GM12892 (cell line): ENCODE results near the gene MRM2.

Experiments
- DNase-seq: peaks from one replicate; pipeline ENCODE4 v3.0.0; 2011; ENCODE audit not compliant: insufficient read length
- FAIRE-seq: peaks from 2 replicates; lab custom pipeline; 2011; peaks lifted over from hg19 to GRCh38; lab: Jason Lieb, UNC
- POLR2A ChIP-seq: IDR thresholded peaks from 2 replicates; pipeline ENCODE4 v1.6.1; 2011; ENCODE audit warnings: low read depth, low read length, control low read depth
- POLR2AphosphoS5 ChIP-seq: IDR thresholded peaks from 2 replicates; pipeline ENCODE4 v1.6.1; 2011; ENCODE audit warnings: low read depth, low read length, control low read depth
- TAF1 ChIP-seq: IDR thresholded peaks from 2 replicates; pipeline ENCODE4 v1.6.1; 2011; ENCODE audit warnings: low read depth, mild to moderate bottlenecking, control low read depth, low read length, borderline replicate concordance

Gene MRM2

GRCh38 chr7:2253021-2253420 lies 11.0 kb upstream of the MRM2 start:
- no peak for TF ChIP-seq TAF1
- TF ChIP-seq POLR2AphosphoS5, result no peak
- TF ChIP-seq POLR2A, result no peak
- DNase-seq, result no peak
- no peak for FAIRE-seq

- DNase-seq, result no peak
- no peak for TF ChIP-seq POLR2A
- no peak for TF ChIP-seq TAF1
- TF ChIP-seq POLR2AphosphoS5, result no peak; the same call in 1 of the 2 replicates
- no peak for FAIRE-seq
Observed at GRCh38 chr7:2251841-2252771, 10.1 kb upstream of the MRM2 start.

GRCh38 chr7:2251381-2251780 lies 9.4 kb upstream of the MRM2 start:
- FAIRE-seq, result no peak
- TF ChIP-seq POLR2A, result no peak
- TF ChIP-seq POLR2AphosphoS5, result no peak
- no peak for TF ChIP-seq TAF1
- no peak for DNase-seq

GRCh38 chr7:2249744-2250323 lies 7.8 kb upstream of the MRM2 start:
- DNase-seq (no peak), FAIRE-seq (no peak)
- peak; percentile 36; the same call in 1 of the 2 replicates for TF ChIP-seq POLR2AphosphoS5
- TF ChIP-seq POLR2A, result no peak

GRCh38 chr7:2248984-2249694 lies 7.1 kb upstream of the MRM2 start:
- no peak for DNase-seq
- TF ChIP-seq TAF1 (no peak), POLR2AphosphoS5 (0 out of 2 replicates have a peak, but pooled peaks have one; percentile 4)
- FAIRE-seq, result peak; percentile 82

GRCh38 chr7:2247141-2247995 lies 5.4 kb upstream of the MRM2 start:
- TF ChIP-seq TAF1 (no peak), POLR2A (no peak), POLR2AphosphoS5 (no peak)
- no peak for DNase-seq
- no peak for FAIRE-seq

- DNase-seq, result no peak
- FAIRE-seq, result no peak
- TF ChIP-seq TAF1 (no peak), POLR2A (no peak)
Observed at GRCh38 chr7:2245883-2246675, 4.1 kb upstream of the MRM2 start.

GRCh38 chr7:2244404-2244995 lies 2.5 kb upstream of the MRM2 start:
- no peak for DNase-seq
- FAIRE-seq, result no peak
- no peak for TF ChIP-seq POLR2AphosphoS5
- TF ChIP-seq TAF1, result no peak
- no peak for TF ChIP-seq POLR2A

- TF ChIP-seq POLR2A (no peak), TAF1 (no peak), POLR2AphosphoS5 (no peak)
- FAIRE-seq, result no peak
- no peak for DNase-seq
Observed at GRCh38 chr7:2243458-2243857, 1.5 kb upstream of the MRM2 start.
